HG03520 (cell line): ENCODE measurements around the gene VPS54.
"Not testable (repeated sequence)": the region's sequence is repeated elsewhere in the genome, so short reads cannot be mapped to it uniquely, and the experiment has no call there.

Source experiments
- ATAC-seq: cut with Tn5 transposase; IDR thresholded peaks from one replicate; pipeline ENCODE4 v1.9.1; 2021; ENCODE audit warnings: mild to moderate bottlenecking, moderate library complexity; ENCODE audit not compliant: unreplicated experiment

The VPS54 gene

DNA sequence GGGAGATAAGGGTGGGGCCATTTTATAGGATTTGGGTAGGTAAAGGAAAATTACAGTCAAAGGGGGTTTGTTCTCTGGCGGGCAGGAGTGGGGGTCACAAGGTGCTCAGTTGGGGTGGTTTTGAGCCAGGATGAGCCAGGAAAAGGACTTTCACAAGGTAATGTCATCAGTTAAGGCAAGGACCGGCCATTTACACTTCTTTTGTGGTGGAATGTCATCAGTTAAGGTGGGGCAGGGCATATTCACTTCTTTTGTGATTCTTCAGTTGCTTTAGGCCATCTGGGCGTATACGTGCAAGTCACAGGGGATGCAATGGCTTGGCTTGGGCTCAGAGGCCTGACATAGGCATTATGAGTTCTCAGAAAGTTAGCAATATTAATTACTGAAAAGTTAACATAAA lies 171.7 kb downstream of the VPS54 start:
- ATAC-seq = not testable (repeated sequence)

DNA sequence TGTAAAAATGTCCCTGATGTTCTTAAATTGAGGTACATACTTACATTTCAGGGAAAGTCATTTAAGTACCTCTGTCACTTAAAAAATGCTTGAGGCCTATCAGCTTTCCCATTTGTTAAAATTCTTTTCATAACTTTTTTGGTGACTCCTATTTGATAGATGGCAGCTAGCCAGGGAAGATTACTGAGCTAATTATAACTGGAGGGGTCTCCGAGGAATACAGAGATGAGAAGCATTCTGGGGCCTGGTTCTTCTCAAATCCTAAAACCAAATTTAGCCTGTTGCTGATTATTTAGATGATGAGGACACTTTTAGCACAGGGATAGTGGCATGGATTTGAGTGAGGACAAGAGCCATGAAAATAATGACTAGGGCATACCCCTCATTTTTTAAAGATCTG lies 172.7 kb downstream of the VPS54 start:
- no peak for ATAC-seq

GRCh38 chr2:63845866-63846265 lies 173.4 kb downstream of the VPS54 start:
- ATAC-seq = no peak

GRCh38 chr2:63844616-63845015 lies 174.6 kb downstream of the VPS54 start:
- ATAC-seq = no peak

- ATAC-seq = no peak
These were observed 175.4 kb downstream of the VPS54 start for GRCh38 chr2:63843791-63844190.

DNA sequence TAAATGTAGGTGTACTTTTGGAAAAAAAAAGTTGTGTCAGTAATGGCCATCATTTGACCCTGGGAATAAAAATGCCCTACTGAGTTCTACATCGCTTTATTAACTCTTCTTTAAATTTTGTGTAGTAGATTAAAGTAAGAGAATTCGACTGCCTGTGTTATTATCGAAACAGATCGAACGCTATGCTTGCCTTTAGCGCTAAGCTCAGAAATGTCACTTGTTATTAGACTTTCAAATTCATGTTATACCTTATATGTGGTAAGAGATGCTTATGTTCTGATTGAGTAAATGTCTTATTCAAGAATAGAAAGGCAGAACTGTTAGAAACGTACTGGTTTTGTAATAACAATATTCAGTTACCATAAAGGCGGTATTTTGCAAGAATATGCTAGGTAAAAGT lies 176.1 kb downstream of the VPS54 start:
- no peak for ATAC-seq

GRCh38 chr2:63842149-63843061 lies 176.8 kb downstream of the VPS54 start:
- no peak for ATAC-seq
